ENCODE data around the gene CCL24. TPM values are rescaled to one million over a fixed set of nuclear protein-coding genes. Genes with fewer than 3 reads are reported as not detected.
"Not testable (repeated sequence)": the region's sequence is repeated elsewhere in the genome, so short reads cannot be mapped to it uniquely, and the experiment has no call there.

Gene CCL24
- total RNA-seq, 4 donors from 2014 or later, result not detected

DNA sequence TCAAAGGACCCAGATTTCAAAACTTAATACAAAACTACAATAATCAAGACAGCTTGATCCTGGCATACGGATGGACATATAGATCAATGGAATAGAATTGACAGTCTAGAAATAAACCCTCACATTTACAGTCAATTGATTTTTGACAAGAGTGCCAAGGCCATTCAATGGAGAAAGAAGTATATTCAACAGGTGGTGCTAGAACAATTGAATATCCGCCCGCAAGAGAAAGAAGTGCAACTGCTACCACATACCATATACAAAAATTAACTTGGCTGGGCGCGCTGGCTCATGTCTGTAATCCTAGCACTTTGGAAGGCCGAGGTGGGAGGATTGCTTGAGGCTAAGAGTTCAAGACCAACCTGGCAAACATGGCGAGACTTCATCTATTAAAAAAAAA, 23.2 kb upstream of the CCL24 start:
- no peak for DNase-seq
- no peaks in the 10 kb centered on the region for H3K4me1 ChIP-seq
- H3K36me3 ChIP-seq, result no peaks in the 10 kb centered on the region
- in situ Hi-C loops (cut with MboI; ENCODE audit: low sequenced_read_pairs in 4 of 4) (no loop called here), intact Hi-C loops (cut with DNase I; ENCODE audit: low total_unique reads) (no loop called here)
- no peak for ATAC-seq
- H3K27ac ChIP-seq, result no peak overlapping the region
- no peak overlapping the region for H3K4me3 ChIP-seq
- H3K9me3 ChIP-seq, result no peaks in the 10 kb centered on the region
- TF ChIP-seq POLR2A (IDR thresholded peaks at IDR 0.05), result no peak
- TF ChIP-seq, protein P1, sequence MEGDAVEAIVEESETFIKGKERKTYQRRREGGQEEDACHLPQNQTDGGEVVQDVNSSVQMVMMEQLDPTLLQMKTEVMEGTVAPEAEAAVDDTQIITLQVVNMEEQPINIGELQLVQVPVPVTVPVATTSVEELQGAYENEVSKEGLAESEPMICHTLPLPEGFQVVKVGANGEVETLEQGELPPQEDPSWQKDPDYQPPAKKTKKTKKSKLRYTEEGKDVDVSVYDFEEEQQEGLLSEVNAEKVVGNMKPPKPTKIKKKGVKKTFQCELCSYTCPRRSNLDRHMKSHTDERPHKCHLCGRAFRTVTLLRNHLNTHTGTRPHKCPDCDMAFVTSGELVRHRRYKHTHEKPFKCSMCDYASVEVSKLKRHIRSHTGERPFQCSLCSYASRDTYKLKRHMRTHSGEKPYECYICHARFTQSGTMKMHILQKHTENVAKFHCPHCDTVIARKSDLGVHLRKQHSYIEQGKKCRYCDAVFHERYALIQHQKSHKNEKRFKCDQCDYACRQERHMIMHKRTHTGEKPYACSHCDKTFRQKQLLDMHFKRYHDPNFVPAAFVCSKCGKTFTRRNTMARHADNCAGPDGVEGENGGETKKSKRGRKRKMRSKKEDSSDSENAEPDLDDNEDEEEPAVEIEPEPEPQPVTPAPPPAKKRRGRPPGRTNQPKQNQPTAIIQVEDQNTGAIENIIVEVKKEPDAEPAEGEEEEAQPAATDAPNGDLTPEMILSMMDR (IDR thresholded peaks at IDR 0.05 in 4 of 5, conservative IDR thresholded peaks at IDR 0.05 in 1 of 5), result no peak
- H3K27me3 ChIP-seq, result no peaks in the 10 kb centered on the region

- no peak for DNase-seq
- in situ Hi-C loops (cut with MboI; ENCODE audit: low sequenced_read_pairs in 4 of 4), result no loop called here
- H3K9me3 ChIP-seq, result no peaks in the 10 kb centered on the region
- H3K4me3 ChIP-seq, result no peak overlapping the region
- no peak for TF ChIP-seq POLR2A (IDR thresholded peaks at IDR 0.05)
- TF ChIP-seq, protein P1 (IDR thresholded peaks at IDR 0.05 in 4 of 5, conservative IDR thresholded peaks at IDR 0.05 in 1 of 5), result no peak
- intact Hi-C loops (cut with DNase I; ENCODE audit: low total_unique reads), result no loop called here
- no peaks in the 10 kb centered on the region for H3K27me3 ChIP-seq
- H3K4me1 ChIP-seq, result no peaks in the 10 kb centered on the region
- no peak overlapping the region for H3K27ac ChIP-seq
- ATAC-seq, result no peak
- H3K36me3 ChIP-seq, result no peaks in the 10 kb centered on the region
Measured at GRCh38 chr7:75835688-75836285, 22.2 kb upstream of the CCL24 start.

GRCh38 chr7:75833662-75834061, 20.1 kb upstream of the CCL24 start:
- H3K9me3 ChIP-seq; ATAC-seq; intact Hi-C loops (cut with DNase I; ENCODE audit: low total_unique reads); H3K27ac ChIP-seq; H3K4me3 ChIP-seq; H3K4me1 ChIP-seq; H3K36me3 ChIP-seq; H3K27me3 ChIP-seq; in situ Hi-C loops (cut with MboI; ENCODE audit: low sequenced_read_pairs in 4 of 4); DNase-seq: not testable (repeated sequence)

DNA sequence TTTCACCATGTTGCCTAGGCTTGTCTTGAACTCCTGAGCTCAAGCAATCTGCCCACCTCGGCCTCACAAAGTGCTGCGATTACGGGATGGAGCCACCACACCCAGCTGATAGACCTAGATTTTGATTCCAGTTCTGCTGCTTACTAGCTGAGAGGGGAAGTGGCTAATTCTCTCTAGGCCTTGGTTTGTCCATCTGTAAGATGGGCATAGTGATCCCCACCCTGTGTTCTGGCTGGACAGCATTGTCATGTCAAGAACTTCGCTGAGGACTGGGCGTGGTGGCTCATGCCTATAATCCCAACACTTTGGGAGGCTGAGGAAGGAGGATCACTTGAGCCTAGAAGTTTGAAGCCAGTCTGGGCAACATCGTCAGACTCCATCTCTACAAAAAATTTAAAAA, 17.4 kb upstream of the CCL24 start:
- intact Hi-C loops (cut with DNase I; ENCODE audit: low total_unique reads) (no loop called here), in situ Hi-C loops (cut with MboI; ENCODE audit: low sequenced_read_pairs in 4 of 4) (no loop called here)
- TF ChIP-seq, protein P1 (IDR thresholded peaks at IDR 0.05 in 4 of 5, conservative IDR thresholded peaks at IDR 0.05 in 1 of 5), result no peak
- TF ChIP-seq POLR2A (IDR thresholded peaks at IDR 0.05), result no peak
- H3K4me1 ChIP-seq, result no peaks in the 10 kb centered on the region
- no peak overlapping the region for H3K27ac ChIP-seq
- H3K36me3 ChIP-seq, result no peaks in the 10 kb centered on the region
- no peaks in the 10 kb centered on the region for H3K9me3 ChIP-seq
- no peak overlapping the region for H3K4me3 ChIP-seq
- ATAC-seq (no peak), DNase-seq (no peak)
- H3K27me3 ChIP-seq, result no peaks in the 10 kb centered on the region

- in situ Hi-C loops (cut with MboI; ENCODE audit: low sequenced_read_pairs in 4 of 4); H3K4me1 ChIP-seq; H3K9me3 ChIP-seq; H3K27me3 ChIP-seq; H3K27ac ChIP-seq; H3K4me3 ChIP-seq; intact Hi-C loops (cut with DNase I; ENCODE audit: low total_unique reads); H3K36me3 ChIP-seq; ATAC-seq; DNase-seq: not testable (repeated sequence)
Measured at GRCh38 chr7:75829656-75830055, 16.1 kb upstream of the CCL24 start.

All from gastrocnemius medialis (tissue), 4 donors.